Upper lobe of left lung (tissue), 4 donors: Measurements from ENCODE around the gene IFIT1B.

Experiments used
- POLR2A ChIP-seq, 4 donors: fragments of 450-650 bp; IDR thresholded peaks; one replicate each; pipeline ENCODE4 v1.5.1; 2016 to 2017; ENCODE audit warnings: antibody characterized with exemption in 4 of 4, mild to moderate bottlenecking in 2 of 4
- POLR2AphosphoS5 ChIP-seq, 2 donors: sonication (generic); formaldehyde crosslinking; IDR thresholded peaks; one replicate each; pipeline ENCODE4 v1.5.1; 2017; ENCODE audit warnings: antibody characterized with exemption in 2 of 2
- TF ChIP-seq, protein P1 (sequence below), 6 experiments: fragments of 450-650 bp in 4 of 6; fragments of 200-600 bp in 2 of 6; sonication (generic) in 2 of 6; IDR thresholded peaks; one replicate each; pipeline ENCODE4 v1.5.1; 2016 to 2019; ENCODE audit warnings: antibody characterized with exemption in 6 of 6

DNA sequence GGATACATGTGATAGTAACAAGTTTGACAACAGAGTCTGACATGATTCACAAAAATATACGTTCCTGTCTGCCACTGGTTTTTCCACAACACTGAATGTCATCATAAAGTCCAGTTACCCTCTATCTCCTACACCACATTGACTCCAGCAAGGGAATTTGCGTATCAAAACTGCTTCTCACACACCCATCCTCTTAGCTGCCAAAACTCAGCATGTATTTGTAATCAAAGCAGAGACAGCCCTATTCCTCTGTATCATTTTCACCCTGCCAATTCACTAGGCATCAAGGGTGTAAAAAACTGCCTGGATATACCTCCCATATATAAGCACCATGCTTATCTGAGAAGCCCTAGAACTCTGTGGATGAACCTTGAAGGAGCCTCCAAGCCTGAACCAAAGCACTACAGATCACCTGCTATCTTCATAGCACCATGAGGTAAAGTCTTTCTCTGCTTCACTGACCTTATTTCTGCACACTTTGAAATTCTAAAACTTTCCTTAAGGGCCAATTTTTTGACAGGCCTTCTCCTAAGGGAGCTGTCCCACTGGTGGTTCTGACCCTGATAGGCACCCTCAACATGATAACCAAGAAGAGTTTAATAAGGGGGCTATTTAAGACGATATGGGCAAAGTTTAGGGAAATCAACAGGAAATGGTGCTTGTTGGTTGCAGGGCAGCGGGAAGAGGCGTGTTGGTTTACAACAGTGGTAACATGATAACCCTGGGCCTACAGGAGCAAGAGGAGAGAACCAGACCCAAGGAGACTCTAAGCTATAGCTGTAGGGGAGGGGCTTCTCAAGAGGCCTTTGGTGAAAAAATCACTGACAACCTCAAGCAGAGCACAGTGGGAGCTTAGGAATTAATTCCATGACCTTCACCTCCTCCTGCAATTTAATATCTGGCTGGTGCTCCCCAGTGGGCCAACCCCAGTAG, at the start of gene IFIT1B:
- TF ChIP-seq, protein P1, sequence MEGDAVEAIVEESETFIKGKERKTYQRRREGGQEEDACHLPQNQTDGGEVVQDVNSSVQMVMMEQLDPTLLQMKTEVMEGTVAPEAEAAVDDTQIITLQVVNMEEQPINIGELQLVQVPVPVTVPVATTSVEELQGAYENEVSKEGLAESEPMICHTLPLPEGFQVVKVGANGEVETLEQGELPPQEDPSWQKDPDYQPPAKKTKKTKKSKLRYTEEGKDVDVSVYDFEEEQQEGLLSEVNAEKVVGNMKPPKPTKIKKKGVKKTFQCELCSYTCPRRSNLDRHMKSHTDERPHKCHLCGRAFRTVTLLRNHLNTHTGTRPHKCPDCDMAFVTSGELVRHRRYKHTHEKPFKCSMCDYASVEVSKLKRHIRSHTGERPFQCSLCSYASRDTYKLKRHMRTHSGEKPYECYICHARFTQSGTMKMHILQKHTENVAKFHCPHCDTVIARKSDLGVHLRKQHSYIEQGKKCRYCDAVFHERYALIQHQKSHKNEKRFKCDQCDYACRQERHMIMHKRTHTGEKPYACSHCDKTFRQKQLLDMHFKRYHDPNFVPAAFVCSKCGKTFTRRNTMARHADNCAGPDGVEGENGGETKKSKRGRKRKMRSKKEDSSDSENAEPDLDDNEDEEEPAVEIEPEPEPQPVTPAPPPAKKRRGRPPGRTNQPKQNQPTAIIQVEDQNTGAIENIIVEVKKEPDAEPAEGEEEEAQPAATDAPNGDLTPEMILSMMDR (IDR thresholded peaks at IDR 0.05): no peak
- TF ChIP-seq POLR2A (IDR thresholded peaks at IDR 0.05) (no peak), POLR2AphosphoS5 (IDR thresholded peaks at IDR 0.05) (no peak)
